Urothelium cell line (cell line): ENCODE measurements around the gene STK40.
A peak's percentile ranks its signal among the peaks of the same experiment; 100 is the strongest.

Experiments used
- DNase-seq: peaks from one replicate; pipeline ENCODE4 v3.0.0; 2011; ENCODE audit warnings: low spot score, mixed read lengths
- FAIRE-seq: peaks from 2 replicates; lab custom pipeline; 2011; peaks lifted over from hg19 to GRCh38; lab: Jason Lieb, UNC

STK40 gene

GRCh38 chr1:36398370-36398977 is 12.8 kb upstream of the STK40 start:
- FAIRE-seq = no peak

DNA sequence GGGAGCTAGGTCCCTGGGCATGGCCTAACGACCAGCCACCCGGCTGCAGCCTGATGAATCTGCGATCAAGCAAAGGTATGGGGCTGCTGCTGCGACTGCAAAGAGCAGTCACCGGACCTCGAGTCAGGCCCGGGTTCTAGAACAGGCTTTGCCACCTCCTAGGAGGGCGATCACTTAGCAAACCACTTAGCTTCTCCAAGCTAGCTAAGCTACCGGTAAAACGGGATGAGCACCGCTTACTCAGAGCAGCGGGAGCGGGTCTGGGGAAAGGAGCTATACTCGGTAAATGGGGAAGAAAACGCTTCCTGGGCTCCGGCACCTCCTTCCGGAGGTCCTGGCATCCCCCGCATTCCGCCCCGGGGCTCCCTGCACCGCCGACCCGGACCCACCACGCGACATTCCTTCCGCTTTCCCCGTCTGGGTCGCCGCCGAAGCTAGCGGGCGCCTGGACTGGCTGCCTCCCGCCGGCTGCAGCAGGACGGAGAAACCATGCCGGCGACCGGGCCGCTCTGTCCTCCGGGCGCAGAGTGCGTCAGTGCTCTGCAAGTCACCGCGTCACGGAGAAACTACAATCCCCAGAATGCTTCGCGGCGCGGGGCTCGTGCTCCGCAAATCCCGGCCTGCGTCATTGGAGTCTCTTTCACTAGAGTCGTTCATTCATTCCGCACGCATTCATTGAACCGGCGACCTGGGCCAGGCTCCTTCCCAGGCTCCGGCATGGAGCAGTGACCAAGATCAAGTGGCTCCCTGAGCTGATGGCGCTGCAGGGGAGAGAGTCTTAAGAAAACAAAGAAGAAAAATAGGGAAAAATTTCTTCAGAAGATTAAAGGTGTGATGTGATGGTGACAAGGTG is 11.9 kb upstream of the STK40 start, which contains the start of gene LSM10:
Gene LSM10 (minus strand): TSS at position 531 of the 853 bp plus-strand sequence. CDS start 3,779 bp downstream, outside the sequence.
- FAIRE-seq = peak; percentile 46
- peak; percentile 95 for DNase-seq

More at GRCh38 chr1:36398370-36398977, 12.8 kb upstream of the STK40 start:
- DNase-seq = no peak

DNA sequence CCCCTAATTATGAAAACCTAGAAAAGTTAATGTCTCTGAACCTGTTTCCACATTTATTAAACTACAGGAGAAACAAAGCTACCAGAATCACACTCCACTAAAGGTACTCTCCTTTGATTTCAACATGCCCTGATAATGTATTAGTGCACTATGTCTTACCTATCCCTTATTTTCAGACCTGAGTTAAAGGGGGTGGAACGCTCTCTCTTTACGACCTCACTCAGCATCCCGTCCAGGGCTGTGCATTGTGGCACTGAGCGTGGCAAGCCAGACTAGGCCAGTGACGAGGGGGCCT is 11.3 kb upstream of the STK40 start:
- no peak for DNase-seq
- no peak for FAIRE-seq

DNA sequence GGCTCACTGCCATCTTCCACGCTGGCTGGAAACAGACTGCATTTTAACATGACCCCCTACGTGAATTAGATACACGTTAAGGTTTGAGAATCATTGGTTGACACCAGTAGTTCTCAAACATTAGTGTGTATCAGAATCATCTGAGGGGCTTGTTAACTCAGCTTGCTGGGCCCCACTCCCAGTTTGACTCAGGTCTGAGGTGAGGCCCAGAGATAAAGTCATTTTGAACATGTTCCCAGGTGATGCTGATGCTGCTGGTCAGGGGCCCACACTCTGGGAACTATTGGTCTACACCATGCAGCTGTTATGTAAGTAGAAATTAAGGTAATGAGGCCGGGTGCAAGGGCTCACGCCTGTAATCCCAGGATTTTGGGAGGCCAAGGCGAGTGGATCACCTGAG is 10.6 kb upstream of the STK40 start:
- no peak for FAIRE-seq
- no peak for DNase-seq

GRCh38 chr1:36393686-36394085 is 8.0 kb upstream of the STK40 start:
- DNase-seq (no peak), FAIRE-seq (no peak)

GRCh38 chr1:36392836-36393235 is 7.1 kb upstream of the STK40 start:
- no peak for DNase-seq
- FAIRE-seq = no peak

GRCh38 chr1:36391271-36391670 is 5.5 kb upstream of the STK40 start:
- DNase-seq (no peak), FAIRE-seq (no peak)

GRCh38 chr1:36390411-36390810 is 4.7 kb upstream of the STK40 start:
- DNase-seq (no peak), FAIRE-seq (no peak)

DNA sequence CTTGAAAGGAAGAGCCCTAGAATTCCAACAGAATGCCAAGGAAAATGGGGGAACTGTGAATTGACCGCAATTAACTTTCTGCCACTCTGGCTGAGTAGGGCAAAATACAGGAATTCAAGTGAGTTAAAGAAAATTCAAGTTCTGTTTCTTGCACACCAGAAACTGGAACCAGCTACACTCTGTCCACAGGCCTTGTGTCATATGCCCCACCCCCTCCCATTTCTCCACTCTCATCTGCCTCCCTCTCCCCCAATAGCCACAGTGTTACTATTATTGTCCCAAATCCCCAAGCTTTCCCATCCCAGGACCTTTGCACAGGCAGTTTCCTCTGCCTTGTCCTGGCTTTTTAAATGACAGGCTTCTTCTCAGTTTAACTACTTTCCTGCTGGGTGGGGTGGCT is 4.3 kb upstream of the STK40 start:
- FAIRE-seq = no peak
- no peak for DNase-seq

DNA sequence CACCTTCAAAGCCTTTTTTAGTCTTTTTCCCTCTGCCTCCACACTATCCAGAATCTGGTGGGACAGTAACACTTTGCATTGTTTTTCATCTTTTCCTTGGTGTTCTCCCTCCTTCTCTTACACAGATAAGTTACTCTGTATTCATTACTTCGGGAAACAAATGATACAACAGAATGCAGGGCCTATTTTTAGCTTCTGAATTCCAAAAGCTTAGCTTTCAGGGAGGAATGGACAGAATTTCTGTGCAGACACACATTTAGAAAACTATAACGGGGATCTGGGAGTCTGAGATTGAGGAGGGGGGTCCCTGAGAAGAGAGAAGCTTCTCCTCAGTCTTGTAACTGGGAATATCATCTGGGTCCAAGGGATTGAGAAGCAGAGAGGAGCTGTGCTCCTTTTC is 3.5 kb upstream of the STK40 start:
- no peak for FAIRE-seq

GRCh38 chr1:36387141-36387949 is 1.6 kb upstream of the STK40 start:
- DNase-seq (no peak), FAIRE-seq (peak; percentile 17)

More for the DNA sequence above, 3.5 kb upstream of the STK40 start:
- DNase-seq = no peak

GRCh38 chr1:36386265-36387140 is 779 bp upstream of the STK40 start:
- DNase-seq = peak; percentile 96
- FAIRE-seq = peak; percentile 82

DNA sequence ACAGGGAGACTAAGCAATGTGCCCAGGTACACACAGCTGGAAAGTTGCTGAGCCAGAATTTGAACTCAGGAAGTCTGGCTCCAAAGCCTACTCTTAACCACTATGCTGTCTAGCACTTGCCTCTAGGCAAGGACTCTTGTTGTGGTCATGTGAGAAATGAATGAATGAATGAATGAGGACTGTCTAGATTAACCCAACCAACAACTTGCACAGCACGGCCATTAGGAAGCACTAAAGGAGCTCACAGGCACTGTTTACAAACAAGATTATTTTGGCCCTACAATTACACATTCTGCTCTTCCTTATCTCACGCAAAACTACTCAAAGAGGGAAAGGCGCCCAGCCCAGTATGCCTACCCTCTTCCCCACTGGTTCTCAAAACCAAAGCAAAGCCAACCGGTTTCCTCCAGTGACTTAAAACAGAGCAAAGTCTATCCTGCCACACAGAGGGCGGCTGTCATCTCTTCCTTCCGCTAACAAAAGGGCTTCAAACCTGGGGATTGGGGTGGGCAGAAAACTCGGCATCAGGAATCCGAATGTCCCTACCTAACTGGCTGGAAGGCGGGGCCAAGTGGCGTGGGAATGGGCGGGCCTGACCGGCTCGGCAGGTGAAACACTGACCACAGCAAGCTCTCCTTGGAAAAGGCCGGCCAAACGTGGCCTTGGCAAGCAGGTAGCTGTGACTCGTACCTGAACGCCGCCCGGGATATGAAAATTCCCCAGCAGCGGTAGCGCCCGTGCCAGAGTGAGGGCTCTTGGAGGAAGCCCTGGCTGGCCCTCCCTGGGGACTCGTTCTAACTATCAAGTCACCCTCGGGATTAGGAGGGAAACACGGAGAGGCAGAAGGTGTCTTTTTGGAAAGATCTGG is 948 bp downstream of the STK40 start:
- no peak for FAIRE-seq
- no peak for DNase-seq

GRCh38 chr1:36383240-36383639 is 2.5 kb downstream of the STK40 start:
- no peak for DNase-seq
- FAIRE-seq = no peak

DNA sequence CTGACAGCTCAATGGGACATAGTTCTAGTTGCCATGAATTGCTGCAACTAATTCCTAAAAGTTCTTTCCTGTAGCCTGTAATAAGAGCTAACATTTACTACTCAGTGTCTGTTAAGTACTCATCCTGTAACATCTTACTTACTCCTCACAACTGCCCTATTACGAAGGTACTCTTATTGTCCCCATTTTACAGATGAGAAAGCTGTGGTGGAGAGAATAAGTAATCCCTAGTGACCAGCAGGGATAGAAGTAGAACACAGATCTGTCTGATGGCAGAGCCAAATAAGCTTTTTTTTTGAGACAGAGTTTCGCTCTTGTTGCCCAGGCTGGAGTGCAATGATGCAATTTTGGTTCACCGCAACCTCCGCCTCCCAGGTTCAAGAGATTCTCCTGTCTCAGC is 3.1 kb downstream of the STK40 start:
- FAIRE-seq (no peak), DNase-seq (no peak)

DNA sequence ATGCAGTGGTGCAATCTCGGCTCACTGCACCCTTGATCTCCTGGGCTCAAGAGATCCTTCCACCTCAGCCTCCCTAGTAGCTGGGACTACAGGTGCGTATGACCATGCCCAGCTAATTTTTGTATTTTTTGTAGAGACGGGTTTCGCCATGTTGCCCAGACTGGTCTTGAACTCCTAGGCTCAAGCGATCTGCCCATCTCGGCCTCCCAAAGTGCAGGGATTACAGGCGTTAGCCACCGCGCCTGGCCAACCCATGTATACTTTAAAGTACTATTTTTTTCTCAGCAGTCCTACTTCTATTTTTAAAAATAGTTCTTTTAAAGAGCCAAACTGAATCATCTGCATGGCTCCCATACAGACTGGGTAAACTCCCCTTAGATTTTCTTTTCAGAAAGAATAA is 3.5 kb downstream of the STK40 start:
- DNase-seq = no peak
- FAIRE-seq = no peak

- no peak for FAIRE-seq
Observed at GRCh38 chr1:36381405-36381804, 4.3 kb downstream of the STK40 start.

GRCh38 chr1:36380782-36381181 is 4.9 kb downstream of the STK40 start:
- no peak for FAIRE-seq
- no peak for DNase-seq

More at GRCh38 chr1:36381405-36381804, 4.3 kb downstream of the STK40 start:
- DNase-seq = no peak

- no peak for DNase-seq
- FAIRE-seq = no peak
Observed at GRCh38 chr1:36380143-36380619, 5.5 kb downstream of the STK40 start.
